AG20443 (cell line): ENCODE measurements around the gene SELENOI.
"Not testable (repeated sequence)": the region's sequence is repeated elsewhere in the genome, so short reads cannot be mapped to it uniquely, and the experiment has no call there.

Source experiments
- DNase-seq: peaks from one replicate; pipeline ENCODE4 v3.0.0; 2012; ENCODE audit warnings: low spot score, mixed read lengths

The SELENOI gene

DNA sequence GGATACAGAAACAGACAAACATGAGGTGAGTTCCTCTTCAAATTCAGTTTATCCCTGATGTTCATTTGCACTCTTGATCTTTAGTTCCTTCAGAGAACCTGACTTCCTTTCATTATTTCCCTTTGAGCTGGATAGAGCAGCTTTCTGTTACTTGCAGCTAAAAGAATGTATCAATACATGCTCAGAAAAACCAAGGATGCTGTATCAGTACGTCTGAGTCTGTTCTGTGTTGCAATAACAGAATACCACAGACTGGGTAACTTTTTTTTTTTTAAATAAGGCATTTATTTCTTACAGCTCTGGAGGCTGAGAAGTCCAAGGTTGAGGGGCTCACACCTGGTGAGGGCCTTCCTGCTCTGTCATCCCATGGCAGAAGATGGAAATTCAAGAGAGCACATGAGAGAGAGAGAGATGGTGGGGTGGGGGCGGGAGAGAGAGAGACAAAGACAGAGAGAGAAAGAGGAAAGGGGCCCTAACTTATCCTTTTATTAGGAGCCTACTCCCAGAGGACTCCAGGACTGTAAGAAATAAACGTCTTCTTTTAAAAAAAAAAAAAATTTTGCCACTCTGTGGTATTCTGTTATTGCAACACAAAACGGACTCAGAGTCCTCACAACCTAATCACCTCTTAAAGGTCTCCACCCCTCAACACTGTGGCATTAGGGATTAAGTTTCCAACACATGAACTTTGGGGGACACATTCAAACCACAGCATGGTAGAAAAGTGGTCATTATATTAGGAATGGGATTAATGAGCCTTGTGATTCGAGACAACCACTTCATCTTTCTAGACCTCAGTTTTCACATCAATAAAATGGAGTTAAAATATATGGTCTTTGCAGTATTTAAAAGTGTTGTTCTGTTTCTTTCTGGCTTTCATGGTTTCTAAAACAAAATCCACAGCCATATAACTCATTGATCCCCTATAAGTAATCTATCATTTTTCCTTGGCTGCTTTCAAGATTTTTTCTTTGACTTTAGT, 18.4 kb upstream of the SELENOI start:
- peak; percentile 56 for DNase-seq

DNA sequence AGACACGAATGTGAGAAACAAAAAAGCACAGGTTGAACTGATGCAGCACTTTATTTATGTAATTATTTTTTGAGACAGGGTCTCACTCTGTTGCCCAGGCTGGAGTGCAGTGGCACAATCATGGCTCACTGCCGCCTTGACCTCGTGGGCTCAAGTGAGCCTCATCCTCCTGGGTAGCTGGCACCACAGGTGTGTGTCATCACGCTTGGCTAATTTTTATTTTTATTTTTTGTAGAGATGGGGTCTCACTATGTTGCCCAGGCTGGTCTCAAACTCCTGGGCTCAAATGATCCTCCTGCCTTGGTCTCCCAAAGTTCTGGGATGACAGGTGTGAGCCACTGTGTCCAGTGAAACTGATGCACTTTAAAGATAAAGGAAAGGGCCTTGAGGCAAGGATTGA, 16.9 kb upstream of the SELENOI start:
- not testable (repeated sequence) for DNase-seq

DNA sequence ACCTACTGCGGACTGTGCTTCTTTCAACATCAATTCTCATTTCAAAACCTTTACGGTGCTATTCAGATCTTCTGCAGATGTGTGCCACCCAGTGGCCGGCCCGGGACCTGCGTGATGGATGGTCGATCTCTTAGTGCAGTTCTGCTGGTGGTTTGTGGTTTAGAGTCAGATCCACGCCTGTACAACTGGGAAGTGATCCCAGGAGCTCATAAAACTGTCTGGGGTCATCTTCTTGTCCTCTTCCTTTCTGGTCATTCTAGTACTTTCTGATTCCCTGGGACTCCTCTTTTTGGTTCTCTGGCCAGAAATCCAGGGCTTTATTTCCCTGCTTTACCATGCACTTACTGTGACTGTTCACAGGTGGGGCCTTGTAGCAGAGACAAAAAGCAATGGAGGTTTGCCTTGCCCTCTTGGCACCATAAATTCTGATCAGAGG, 15.8 kb upstream of the SELENOI start:
- DNase-seq = peak; percentile 93

DNA sequence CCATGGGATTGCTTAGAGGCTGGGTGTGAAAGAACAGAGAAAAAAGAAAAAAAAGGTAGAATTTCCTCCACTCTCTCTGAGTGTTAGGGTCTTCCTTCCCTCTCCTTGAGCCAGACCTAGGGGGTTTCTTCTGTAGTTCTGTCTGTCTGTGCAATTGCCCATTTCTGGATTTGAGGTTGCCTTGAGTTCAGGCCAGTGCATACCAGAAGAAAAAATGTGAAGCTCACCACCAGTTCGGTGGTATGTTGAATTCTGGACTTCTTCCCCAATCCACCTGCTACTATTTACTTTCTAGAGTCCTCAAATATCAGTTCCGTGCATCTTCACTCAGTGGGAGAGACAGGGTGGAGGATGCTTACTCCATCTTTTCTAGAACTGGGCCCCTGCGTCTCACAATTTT, 15.3 kb upstream of the SELENOI start:
- DNase-seq = peak; percentile 35

DNA sequence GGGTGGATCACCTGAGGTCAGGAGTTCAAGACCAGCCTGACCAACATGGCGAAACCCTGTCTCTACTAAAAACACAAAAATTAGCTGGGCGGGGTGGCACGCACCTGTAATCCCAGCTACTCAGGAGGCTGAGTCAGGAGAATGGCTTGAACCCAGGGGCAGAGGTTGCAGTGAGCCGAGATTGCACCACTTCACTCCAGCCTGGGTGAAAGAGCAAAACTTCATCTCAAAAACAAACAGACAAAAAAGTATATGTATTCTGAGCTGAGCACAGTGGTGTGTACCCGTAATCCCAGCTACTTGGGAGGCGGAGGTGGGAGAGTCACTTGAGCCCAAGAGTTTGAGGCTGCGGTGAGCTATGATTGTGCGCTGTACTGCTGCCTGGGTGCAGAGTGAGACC, 14.6 kb upstream of the SELENOI start:
- DNase-seq = not testable (repeated sequence)

DNA sequence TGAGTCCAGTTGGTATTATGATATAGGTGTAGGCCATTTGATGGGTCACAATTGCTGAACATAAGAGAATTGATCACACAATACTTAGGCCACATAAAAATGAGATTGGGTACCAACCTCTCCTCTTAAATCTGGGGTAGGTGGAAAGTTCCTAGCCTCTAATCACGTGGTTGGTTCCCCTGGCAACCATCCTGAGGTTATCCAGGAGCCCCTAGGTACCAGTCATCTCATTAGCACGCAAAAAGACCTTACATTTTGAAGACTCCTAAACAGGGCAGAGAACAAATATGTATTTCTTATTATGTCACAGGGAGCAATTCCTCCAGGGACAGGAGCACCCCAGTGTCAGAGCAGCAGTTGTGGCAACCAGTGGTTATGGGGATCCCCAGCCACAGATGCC, 12.7 kb upstream of the SELENOI start:
- DNase-seq = no peak

DNA sequence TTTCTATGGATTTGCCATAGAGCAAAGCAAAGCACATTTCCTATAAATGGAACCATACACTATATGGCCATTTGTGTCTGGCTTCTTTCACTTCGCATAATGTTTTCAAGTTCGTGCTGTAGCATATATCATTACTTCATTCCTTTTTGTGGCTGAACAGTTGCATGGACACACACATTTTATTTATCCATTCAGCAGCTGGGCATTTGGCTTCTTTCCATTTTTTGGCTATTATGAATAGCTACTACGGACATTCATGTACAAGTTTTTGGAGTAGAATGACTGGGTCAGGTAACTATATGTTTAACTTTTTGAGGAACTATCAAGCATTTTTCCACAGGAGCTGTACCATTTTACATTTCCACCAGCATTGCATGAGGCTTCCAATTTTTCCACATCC, 10.7 kb upstream of the SELENOI start:
- DNase-seq = no peak

DNA sequence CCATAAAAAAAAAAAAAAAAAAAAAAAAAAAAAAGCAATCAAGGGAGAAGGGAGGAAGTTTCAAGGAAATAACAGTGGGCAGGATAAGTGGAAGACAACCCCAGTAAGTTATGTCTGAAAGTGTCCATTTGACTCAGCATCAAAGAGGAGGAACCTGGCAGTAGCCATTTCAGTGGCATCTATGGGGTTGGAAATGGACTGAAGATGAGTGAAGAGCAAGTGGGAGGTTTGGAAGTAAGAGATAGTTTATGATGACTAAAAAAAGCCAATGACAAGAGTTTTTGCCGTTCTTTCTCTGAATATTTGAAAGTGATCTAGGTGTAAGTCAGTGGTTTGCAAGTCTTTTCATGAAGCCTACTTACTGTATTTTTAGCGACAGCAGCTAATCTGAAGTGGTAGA, 9.2 kb upstream of the SELENOI start:
- no peak for DNase-seq

DNA sequence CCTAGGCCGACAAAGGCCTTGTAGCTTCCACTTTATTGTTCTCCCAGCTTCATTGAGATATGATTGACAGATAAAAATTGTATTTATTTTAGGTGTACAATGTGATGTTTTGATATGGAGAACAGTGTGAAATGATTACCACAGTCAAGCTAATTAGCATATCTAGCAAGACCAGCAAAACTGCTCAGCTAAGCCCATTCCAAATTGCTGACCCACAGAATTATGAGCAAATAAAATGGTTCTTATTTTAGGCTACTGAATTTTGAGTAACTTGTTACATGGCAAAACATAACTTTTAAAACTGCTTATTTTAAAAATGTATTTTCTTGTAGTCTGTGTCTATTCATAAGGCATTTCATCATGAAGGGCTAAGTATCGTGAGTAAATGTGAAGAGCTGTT, 8.6 kb upstream of the SELENOI start:
- no peak for DNase-seq

DNA sequence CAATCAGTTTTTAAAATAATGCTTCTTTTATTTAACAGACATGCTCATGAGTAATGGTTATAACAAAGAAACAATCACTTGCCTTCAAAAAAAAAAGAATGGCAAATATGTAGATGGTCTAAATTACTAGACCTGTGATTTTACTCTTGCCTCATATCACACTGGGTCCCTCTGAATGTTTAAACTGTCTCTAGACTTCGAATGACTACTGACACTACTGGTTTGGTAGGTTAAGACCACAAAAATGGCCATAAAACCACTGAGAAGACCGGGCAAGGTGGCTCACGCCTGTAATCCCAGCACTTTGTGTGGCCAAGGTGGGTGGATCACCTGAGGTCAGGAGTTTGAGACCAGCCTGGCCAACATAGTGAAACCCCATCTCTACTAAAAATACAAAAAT, 5.1 kb upstream of the SELENOI start:
- no peak for DNase-seq

DNA sequence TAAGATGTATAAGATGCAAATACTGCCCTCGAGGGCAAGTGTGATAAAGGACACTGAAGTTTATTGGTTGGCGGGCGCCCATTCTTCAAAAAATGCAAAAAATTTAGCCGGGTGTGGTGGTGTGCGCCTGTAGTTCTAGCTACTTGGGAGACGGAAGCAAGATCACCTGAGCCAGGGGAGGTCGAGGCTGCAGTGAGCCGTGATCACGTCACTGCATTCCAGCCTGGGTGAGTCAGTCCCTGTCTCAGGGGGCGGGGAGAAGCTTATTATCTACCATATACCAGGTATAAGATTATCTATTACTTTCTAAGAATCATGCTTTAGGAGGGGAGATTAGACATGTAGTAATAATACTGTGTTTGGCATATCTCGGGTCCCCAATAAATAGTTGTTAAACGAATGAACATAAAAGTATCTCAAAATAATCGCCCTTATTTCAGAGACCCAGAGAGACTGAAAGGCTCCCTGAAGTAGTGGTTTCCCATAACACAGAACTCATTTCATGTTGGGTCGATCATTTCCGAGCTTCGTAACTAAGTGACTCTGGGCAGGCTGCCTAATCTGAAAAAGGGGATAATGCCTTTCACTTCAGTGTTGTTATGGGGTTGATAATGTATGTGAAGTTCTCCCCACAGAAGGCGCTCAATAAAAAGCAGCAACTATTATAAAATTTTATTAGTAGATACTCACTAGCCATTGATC, 1.2 kb upstream of the SELENOI start:
- DNase-seq = no peak

DNA sequence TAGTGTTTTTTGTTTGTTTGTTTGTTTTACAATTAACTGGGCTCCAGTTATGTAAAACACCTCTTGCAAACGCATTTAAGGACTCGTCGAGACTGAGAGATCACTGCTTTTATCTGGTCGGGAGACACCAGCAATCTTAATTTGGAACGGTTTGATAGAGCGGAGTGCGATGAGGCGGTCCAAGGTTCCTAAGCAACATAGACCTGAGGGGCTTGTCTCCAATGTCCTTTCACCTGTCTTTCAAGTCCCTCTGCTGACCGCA, 729 bp upstream of the SELENOI start:
- DNase-seq = no peak

DNA sequence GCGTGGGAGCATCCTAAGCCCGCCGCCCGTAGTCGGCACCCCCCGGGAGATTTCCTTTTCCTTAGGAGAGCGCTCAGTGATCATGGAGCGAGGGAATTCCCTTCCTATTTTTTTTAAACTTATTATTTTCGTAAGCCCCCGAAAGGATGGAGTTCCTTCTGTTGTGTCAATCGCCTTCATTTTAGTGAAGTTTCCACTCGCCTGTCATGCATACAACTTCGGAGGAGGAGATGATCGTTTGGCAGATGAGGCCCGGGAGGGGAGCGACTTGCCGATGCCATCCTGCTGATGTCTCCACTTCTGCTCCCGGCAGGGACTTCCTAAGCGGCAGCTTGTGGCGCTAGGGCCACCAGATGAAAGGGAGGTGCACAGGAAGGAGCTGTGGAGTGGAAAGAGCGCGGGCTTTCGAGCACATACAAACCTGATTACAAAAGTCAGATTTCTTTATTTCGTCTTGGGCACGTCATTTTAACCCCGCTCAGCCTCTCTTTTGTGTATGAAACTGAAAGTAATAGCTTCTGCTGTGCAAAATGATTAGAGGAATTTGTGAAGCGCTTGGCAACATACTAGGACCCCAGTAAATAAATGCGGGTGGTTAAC, 611 bp downstream of the SELENOI start, which contains the start of gene ADGRF3:
ADGRF3 (minus strand) TSS at position 336 of the 600 bp plus-strand sequence. CDS start 555 bp downstream, outside the sequence.
- peak; percentile 43 for DNase-seq

DNA sequence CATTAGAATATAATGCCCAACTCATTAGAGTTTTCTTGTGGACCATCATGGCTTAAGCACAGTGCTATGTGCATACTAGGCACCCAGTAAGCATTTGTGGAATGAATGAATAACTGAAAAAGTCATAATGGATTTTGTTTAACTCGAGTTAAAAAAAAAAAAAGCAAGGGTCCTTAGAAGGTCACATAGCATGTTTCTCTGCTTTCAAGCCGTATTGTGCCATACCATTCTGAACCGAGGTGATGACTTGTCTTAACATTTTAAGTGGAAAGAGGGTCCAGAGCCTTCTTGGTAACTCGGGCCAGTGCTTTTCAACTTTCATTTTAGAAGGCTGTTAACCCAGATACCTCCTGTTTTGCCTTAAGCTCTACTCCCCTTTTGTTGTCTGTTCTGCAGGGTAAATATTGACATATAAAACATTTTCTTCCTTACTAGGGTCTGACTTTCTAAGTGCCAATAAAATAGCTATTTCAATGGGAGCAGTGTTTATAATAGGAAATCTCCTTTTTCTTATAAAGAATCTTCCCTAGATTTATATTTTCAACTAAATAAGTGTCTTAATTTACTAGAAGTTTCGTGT, 1.4 kb downstream of the SELENOI start:
- no peak for DNase-seq

DNA sequence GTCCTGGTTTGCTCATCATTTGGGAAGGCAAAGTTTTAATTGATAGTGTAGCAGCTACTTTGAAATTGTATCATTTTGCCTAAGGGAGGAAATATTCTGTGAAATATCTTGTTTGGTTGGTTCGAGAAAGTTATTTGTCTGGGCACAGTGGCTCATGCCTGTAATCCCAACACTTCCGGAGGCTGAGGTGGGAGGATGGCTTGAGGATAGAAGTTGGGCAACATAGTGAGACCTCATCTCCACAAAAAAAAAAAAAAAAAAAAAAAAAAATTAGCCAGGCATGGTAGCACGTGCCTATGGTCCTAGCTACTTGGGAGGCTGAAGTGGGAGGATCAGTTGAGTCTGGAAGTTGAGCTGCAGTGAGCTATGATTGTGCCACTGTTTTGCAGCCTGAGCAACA, 3.7 kb downstream of the SELENOI start:
- no peak for DNase-seq

DNA sequence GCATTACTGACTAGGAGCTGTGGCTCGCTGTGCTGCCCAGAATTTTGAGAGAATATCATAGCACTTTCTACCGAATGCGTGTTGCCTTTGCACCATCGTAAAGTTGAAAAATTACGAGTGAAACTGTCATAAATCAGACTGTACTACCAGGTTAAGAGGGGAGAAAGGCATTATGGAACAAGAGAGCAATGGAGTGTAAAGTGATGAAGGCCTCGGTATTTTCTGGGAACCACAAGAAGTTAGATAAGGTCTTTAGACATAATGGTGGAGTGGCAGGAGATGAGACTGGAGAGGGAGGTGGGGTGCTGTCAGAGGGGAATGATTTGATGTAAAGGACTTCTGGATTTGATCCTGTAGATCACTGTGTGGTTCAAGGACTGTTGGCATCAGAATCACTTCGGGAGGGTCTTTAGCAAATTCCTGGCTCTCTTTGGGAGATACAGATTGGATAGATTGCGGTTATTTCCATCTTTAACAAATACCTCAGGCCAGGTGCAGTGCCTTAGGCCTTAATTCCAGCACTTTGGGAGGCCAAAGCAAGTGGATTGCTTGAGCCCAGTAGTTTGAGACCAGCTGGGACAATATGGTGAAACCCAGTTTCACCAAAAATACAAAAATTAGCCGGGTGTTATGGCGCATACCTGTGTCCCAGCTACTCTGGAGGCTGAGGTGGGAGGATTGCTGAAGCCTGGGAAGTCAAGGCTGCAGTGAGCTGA, 5.6 kb downstream of the SELENOI start:
- no peak for DNase-seq

DNA sequence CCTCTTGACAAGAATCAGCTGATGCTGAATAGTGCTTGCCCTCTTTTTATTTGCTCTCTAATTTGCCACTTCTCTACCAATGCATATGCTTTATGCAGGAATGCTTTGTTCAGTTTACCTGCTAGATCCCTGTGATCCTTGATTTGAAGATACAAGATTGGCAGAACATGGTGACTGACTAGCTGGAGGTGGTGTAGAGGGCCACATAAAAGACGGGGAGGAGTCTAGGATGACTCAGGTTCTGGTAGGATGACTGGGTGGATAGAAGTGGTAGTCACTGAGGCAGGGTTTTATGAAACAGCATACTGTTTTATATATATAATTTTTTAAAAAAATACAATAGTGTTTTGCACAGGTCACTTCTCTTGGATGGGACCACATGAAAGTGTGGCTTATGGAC, 6.9 kb downstream of the SELENOI start:
- peak; percentile 22 for DNase-seq

DNA sequence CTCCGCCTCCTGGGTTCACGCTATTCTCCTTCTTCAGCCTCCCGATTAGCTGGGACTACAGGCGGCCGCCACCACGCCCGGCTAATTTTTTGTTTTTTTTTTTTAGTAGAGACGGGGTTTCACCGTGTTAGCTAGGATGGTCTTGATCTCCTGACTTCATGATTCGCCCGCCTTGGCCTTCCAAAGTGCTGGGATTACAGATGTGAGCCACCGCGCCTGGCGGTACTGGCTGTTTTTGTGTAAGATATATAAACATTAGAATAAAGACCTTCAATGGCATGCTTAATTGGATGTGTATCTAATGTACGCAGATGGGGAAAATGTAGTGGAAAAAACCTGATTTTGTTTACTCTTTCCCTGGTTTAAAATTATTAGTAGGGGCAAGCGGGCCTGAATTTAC, 8.5 kb downstream of the SELENOI start:
- DNase-seq = not testable (repeated sequence)

DNA sequence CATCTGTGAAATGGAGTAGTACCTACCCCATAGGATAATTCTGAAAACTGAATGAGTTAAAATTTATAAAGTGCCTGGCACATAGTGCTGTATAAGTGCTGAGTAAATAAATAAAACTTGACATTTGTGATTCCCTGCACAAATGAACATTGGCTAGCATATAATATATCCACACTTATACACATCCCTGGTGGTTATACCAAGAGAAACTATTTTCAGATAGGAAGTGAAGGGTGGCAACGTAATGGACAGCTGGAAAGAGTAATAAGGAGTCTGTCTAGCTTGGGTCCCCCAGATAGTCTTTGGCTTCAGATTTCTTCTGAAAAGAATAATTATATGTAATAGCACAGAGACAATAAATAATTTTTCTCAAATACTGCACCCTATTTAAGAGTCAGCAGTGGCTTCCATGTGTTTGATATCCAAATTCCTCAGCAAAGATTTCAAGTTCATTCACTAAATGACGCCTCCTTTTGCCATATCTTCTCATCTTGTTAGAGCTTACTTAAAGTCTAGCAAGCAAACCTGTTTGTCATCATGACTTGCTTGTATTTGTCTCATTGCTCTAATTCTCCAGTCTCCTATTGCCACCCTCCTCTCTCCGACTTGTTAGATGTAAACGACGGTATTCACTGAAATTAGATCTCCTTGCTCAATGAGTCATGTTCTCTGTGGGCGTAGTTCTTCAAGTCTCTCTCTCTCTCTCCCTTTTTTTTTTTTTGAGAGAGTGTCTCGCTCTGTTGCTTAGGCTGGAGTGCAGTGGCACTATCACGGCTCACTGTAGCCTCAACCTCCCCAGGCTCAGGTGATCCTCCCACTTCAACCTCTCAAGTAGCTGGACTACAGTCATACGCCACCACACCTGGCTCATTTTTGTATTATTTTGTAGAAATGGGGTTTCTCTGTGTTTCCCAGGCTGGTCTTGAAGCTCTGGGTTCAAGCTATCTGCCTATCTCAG, 9.4 kb downstream of the SELENOI start:
- DNase-seq = peak; percentile 66

DNA sequence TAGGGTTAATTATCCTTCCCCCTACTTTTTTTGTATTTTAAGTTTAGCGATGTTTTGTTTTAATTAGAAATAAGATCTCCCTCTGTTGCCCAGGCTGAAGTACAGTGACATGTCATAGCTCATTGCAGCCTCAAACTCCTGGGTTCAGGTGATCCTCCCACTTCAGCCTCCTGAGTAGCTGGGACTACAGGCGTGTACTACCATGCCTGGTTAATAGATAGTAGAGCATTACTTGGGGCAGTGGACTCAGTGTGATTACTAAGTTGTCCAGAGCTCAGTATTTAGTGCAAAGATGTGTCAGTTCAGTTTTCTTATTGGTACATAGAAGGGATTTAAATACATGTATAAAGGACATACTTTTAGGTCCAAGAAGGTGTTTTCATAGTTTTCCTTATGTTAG, 10.2 kb downstream of the SELENOI start:
- DNase-seq = no peak

DNA sequence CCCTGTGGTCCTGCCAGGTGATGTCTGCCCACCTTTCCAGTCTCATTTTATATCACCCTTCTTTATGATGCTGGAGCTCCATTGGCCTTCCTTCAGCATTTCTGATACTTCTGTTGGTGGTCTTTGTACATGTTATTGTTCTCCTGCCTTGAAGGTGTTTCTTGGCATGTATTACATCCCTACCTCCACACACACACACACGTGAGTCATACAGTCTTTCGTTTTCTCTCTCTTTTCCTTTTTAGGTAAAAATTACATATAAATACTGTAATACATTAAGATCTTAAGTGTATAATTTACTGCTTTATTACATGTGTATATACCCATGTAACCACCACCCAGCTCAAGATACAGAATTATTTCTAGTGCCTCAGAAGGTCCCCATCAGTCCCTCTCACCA, 10.8 kb downstream of the SELENOI start:
- no peak for DNase-seq
